Epithelial cell of esophagus (primary cell): ENCODE measurements around the gene ARL10.

Experiments
- DNase-seq: peaks from one replicate; pipeline ENCODE4 v3.0.0; 2010; ENCODE audit warnings: low read depth
- H3K4me3 ChIP-seq: 2 replicates; pipeline ENCODE4 v1.5.1; 2011; ENCODE audit warnings: mild to moderate bottlenecking, low read length, control low read depth
- CTCF ChIP-seq: IDR thresholded peaks from 2 replicates; pipeline ENCODE4 v1.5.1; 2011; ENCODE audit warnings: low read depth, mild to moderate bottlenecking, low read length, control low read depth, inconsistent platforms; ENCODE audit not compliant: insufficient read depth; ENCODE audit errors: missing control alignments

The ARL10 gene

DNA sequence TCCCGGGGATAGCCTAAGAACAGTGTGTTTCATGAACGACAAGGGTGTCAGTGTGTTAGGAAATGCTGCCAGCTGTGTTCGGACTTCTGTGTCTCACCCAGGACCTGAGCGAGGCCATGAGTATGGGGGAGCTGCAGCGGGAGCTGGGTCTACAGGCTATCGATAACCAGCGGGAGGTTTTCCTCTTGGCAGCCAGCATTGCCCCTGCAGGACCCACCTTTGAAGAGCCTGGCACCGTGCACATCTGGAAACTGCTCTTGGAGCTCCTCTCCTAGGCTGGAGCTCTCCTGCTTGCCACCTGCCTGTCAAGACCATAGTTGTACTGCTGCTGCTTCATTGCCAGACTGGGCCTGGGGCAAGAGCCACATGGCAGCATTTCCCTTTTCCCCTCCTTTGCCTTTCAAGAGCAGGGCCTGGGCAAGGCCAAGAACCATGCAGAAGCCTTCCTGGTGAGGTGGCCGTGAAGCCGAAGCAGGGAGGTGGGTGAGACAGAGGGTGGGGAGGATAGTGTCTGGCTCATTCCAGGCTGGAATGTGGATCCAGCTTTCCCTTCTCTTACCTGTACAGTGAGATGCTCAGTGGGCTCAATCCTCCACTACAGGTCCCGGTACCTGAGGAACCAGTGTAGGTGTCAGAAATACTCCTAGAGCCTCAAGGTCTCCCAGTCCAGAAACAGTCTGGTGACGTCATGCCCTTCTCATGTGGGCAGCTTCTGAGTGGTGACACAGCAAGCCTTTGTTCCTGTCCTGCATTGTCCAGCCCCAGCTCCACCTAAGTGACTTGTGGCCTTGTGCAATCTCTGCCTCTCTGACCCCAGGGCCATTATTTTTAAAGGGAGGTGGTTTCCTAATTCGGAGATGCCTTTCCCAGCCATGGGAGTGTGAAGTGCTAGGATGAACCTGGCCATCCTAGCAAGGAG lies 6.6 kb downstream of the ARL10 start:
- DNase-seq: no peak
- TF ChIP-seq CTCF: no peak
- no peak overlapping the region for H3K4me3 ChIP-seq

GRCh38 chr5:176373100-176373818 lies 8.0 kb downstream of the ARL10 start:
- no peak for TF ChIP-seq CTCF
- no peak for DNase-seq
- no peak overlapping the region for H3K4me3 ChIP-seq

DNA sequence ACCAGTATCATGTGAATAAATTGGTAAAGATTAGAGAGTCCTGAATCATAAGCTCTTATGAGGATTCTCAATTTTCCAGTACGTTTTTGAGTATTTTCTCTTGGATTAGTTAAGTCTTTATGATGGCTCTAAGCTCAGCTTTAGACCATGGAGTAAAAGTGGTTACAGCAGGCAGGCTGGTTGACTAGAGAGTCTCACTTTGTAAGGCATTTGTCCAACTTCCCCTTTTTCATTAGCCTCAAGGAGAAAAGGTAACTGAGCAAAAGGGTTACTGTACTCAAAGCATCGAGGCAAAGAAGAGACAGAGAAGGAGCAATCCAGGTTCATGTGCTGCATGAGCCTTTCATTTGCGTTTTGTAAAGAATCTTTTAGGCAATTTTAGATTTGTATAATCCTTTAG lies 14.6 kb downstream of the ARL10 start:
- TF ChIP-seq CTCF: no peak
- DNase-seq: no peak
- no peak overlapping the region for H3K4me3 ChIP-seq

DNA sequence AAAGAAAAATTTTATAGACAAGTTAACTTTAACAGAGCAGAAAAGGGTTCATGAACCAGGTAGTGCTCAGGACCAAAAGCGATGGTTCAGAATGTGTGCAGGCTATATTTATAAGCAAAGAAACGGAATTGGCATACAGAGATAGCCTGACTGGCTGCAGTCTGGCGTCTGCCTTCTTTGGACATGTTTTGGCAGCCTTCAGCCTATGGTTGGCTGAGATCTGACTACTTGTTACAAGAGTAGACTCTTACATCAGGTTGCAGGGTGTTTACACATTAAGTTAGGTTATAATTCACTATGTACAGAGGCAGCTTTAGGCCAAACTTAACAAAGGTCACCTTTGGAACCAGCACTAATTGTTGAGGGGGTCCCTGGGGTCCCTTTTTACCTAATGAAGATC lies 16.1 kb downstream of the ARL10 start:
- TF ChIP-seq CTCF: no peak
- no peak overlapping the region for H3K4me3 ChIP-seq
- no peak for DNase-seq

DNA sequence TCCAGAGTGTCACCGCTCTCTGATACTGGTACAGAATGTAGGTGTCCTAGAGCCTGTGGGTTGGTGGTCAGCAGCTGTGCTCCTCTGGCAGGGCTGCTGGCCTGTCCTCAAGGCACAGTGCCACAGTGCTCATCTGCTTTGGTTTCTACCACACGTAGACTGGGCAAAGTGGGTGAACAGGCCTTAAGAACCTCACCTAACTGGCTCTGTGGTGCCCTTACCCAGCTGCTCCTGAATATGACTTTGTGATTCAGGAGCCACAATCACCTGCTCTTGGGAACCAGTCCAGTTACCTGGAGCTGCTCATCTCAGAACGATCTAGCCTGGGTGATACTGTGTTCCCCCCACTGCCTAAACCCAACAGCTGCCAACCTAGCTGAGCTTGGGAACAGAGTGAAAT lies 16.7 kb downstream of the ARL10 start:
- no peak for DNase-seq
- TF ChIP-seq CTCF: no peak
- no peak overlapping the region for H3K4me3 ChIP-seq

- no peak overlapping the region for H3K4me3 ChIP-seq
- no peak for TF ChIP-seq CTCF
- DNase-seq: no peak
These were observed 17.4 kb downstream of the ARL10 start for GRCh38 chr5:176382721-176383120.
